ENCODE measurements around the gene NCOA7. TPM values are rescaled to one million over a fixed set of nuclear protein-coding genes. Genes with fewer than 3 reads are reported as not detected.
"Not testable (repeated sequence)": the region's sequence is repeated elsewhere in the genome, so short reads cannot be mapped to it uniquely, and the experiment has no call there.

Gene NCOA7
- polyA plus RNA-seq, 4 donors, result 39.9 to 71.7 (median 49.0) TPM

DNA sequence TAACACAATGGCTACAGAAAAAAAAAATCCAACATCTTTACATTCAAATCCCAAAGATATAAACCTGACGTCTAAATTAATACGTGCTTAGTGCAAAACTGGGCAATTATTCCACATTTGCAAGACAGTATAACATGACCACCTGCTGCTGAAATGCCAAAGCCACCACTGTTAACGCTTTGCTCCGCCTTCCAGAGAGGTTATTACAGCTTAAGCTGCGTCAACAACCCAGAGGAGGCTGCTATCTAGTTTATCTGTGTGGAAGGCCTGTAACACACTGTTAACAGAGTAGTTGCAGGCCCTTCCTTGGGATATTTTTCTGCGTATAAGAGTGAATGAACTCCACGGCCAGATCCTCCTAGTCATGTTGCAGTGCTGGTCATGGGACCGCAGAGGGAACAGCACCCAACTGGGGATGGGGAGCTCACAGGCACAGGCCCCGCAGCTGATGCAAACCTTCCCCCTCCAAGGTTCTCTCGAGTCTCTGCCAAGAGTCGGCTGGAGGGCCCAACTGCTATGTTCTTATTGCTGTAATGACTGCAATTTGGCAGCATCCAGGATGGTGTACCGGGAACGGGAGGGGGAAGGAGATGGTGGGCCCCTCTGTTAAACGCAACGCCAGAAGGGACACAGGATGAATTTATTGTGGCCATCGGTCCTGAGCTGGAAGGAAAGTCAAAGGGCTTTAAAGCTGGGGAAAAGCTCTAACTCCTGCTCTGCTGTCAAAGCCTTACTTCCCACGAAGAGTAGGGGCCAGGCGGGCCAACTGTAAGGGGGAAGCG lies 993 bp upstream of the NCOA7 start:
- DNase-seq (ENCODE audit: low read depth in 4 of 4, low spot score in 3 of 4), result peak; percentile 31 to 38 (median 34)

DNA sequence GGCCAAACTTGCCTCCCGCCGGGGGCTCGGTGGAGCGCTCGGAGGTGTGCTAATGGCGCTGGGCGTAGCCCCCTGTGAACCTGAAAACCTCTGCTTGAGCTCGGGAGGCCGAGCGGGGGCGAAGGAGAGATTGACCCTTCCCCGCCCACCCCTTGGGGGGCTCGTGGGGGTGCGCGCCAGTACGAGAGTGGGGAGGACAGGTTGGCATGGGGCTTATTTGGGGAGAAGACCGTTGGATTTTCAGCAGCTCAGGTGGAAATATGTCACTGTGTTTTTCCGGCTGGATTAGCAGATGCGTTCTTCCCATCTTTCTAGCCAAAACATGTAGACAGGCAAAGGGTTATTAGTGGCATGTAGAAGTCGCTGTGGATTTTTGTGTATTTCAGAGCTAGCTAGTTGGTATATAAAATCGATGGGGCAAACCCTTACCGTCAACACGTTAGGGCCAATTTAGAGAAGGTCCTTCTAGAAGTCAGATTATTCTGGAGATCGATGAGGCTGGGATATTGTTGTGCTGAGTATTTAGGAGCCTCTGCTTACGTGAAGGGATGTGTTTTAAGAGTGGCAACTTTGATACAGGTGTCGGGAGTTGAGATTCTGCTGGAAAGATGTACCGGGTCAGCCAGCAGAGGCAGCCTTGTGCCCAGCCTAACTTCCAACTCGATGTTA lies 525 bp downstream of the NCOA7 start:
- peak in 2 of 4 donors; percentile 29 to 49 for DNase-seq (ENCODE audit: low read depth in 4 of 4, low spot score in 3 of 4)

DNA sequence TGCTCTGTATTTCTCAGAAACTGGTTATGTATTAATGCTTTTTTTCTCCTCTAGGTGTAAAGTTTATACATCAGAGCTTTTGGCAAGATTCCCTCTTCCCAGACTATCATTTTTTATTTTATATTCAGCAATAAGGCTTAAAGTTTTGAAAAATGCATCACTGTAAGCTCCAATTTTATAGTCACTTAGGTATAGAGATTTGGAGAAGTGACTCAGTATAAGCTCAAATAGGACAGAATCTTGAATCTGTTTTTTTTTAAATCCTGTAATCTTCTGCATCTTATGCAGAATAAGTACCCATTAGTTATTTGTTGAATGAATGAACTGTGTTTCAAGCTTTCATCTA lies 1.0 kb downstream of the NCOA7 start:
- no peak for DNase-seq (ENCODE audit: low read depth in 4 of 4, low spot score in 3 of 4)

DNA sequence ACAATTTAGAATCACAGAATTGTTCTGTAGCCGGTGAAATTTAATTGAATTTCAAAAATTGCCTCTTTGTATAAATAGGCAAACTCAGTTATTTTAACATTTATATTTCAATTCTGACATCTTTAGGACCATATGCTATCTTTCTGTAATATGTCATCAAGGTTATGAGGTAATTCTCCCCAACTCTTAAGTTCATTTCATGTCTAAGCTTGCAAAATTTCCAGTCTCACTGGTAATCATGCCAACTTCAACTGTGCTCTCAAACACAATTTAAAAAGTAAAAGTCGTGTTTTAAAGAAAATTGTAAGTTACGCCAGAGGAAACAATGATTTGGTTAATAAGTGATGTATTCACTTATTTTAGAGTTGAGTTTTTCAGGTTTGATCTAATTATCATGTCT lies 1.4 kb downstream of the NCOA7 start:
- DNase-seq (ENCODE audit: low read depth in 4 of 4, low spot score in 3 of 4), result no peak

DNA sequence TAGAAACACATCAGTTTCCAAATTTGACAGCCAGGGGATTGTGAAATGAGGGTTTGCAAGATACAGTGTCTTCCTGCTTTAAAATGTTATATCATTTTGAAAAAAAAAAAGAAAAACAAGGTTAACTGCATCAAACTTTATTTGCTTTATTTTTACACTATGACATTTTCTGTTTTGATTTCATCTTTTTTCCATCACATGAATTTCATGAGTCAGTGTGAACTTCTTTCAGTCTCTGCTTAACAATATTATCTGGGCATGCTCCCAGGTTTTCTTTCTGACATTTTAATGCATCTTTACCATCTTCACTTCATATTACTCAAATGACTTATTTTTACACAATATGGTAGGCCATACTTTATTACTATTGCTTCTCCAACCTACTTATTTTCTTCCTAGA lies 1.9 kb downstream of the NCOA7 start:
- DNase-seq (ENCODE audit: low read depth in 4 of 4, low spot score in 3 of 4), result no peak

DNA sequence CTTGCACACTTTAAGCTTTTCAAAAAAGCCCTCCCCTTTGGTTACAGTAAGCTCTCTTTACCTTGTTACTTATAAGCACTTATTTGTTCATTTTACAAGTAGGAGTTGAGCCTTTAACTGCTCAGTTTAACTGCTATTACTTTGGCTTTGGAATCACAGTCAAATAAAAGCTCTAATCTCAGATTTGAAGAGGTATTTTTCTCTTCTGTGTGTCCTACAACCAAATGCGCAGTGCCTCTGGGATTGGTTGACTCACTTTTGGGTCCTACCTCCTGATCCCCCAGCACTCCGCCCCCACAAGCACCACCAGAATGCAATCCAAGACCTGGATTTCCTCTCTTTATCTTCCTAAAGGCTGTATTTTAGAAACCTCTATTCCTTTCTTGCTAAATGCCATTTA lies 2.5 kb downstream of the NCOA7 start:
- no peak for DNase-seq (ENCODE audit: low read depth in 4 of 4, low spot score in 3 of 4)

DNA sequence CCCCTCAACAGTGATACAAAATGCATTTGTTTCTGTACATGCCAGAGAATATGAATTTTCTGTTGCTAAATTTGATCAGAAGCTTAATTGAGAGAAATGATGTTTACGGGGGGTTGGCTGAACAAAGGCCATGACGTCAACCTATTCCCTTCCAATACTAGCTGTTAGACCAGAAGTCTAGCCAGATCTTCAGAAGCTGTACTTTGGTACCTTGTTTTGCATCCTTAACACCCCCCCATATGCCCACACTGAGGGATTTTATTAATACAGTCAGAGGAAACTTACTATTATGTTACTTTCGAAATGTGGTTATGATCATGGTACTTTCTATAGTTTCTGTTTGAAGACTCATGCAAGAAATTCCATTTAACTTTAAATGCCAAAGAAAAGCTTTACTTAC lies 3.1 kb downstream of the NCOA7 start:
- DNase-seq (ENCODE audit: low read depth in 4 of 4, low spot score in 3 of 4), result no peak

DNA sequence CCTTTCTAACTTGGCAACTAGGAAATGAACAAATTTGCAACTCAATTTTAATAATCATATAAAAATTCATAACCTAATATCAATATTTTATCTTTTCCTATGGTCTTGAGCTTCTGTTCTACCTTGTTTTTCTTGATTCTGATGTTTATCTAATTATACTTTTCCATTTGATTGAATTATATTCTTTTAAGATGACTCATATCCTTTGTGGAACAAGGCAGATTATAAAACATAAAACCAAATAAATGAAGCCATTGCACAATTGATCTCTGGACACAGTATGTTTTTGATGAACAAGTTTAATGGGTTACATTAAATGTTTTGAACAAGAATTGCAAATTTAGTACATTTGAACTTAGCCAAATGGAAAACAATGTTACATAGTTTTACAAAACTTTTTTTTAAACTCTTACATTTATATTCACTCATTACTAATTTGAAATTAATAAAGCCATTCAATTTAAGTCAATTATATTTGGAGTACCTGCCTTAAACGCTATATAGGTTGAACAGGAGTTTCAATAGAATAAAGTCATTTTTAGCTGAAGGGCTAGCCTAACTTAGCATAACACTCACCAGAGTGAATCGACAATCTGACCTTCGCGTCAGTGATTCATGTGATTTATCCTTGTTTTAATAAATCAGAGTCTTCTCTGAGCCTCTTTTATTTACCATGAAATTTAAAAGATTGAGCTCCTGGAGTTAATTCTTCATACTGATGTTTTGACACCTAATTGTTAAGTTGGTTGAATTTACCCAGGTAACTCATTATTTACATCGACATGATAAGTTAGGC lies 3.8 kb downstream of the NCOA7 start:
- no peak for DNase-seq (ENCODE audit: low read depth in 4 of 4, low spot score in 3 of 4)

DNA sequence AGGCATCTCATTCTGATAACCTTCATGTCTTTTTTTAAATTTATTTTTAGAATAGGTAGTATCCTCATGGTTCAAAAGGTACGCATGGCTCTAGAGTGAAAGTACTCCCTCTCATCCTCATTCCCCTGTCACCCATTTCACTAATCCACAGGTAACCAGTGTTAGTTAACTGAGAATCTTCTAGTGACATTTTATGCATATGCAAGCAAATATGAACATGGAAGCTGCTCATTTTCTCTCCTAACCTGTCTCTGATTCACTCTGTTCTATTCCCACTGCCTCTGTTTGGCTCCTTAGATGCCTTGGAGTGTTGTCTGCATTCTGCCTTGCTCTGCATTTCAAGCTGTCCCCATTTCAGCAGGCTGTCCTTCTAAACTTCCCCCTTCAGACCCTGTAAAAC lies 4.5 kb downstream of the NCOA7 start:
- DNase-seq (ENCODE audit: low read depth in 4 of 4, low spot score in 3 of 4), result no peak

DNA sequence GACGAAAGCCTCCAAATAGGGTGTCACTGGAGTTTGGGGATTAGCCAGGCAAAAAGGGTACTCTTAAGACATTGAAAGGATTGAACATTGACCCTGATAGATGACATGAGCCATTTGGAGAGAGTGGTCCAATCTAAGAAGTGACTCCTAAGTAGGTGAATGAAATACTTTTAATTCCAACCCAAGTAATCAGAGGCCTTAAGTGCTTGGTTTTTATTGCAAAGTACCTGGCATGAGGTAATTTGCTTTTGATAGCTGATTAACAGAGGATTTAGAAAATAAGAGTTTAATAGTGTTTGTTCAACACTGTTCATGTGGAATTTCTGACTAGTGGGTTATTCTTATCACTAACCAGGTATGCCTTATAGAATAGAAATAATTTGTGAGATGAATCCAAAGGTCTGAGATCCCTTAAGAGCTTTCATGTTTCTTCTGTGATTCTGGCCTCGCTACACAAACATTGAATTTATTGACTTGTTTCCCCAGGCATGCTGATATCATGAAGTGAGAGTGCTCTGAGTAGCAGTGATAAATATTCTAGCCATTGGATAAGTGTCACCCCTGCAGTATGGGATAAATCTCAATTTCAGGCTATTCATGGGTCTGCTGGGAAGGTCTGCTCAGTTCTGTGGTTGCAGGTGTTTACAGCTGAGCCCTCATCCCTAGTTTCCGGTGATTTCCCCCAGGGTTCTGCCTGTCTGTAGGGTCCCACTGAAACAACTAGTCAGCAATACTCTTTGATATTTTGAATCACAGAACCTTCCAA lies 6.5 kb downstream of the NCOA7 start:
- DNase-seq (ENCODE audit: low read depth in 4 of 4, low spot score in 3 of 4), result no peak

DNA sequence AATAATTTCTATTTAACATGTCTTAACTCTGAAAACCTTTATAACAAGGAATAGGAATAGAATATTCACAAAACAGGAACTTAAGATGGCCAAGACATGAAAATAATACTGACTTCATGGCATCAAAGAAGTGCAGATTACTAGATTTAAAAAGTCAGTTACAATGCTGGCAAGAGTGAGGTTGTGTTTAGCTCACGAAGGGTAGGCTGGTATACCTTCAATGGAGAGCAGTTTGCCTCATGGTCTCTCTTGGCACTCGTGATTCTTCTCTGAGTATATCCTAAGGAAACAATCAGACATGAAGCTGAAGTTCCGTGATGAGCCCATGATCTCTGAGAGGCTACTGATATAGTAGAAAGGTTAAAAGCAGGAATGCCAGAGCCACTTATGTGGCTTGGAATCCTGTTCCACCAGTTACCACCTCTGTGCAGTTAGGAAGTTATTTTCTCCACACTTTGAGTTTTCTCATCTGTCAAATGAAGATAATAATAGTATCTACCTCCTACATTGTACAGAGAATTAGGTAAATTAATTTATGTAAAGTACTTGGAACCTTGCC lies 7.2 kb downstream of the NCOA7 start:
- DNase-seq (ENCODE audit: low read depth in 4 of 4, low spot score in 3 of 4), result no peak

DNA sequence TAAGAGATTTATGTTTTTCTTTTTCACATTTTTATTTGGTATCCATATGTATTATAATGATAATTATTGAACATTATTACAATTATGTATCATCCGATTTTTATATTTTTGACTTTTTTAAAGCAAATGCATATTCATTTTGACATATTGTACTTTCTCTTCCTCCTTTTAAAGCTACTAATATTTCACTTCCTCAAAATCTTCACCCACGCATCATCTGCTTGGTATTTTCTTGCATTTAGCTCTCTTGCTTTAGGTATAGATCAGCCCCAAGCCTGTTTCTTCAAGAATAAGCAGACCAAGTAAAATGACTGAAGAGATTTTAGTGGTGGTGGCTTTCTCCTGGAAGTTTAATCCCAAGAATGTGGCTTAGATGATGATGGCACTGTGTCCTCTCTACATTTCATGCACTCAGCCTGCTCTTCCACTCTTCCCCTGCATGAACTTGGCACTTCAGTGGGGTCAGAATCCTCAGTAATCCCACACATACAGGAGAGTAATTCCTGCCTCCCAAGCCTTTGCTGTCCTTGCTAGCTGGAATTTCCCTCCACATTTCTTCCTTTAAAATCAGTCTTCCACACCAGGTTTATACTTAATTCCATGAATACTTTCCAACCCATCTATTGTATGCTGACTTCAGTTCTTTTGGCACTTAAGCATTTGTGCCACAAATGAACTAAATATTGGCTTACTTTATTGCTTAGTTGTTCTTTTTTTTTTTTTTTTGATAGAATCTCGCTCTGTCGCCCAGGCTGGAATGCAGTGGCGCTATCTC lies 8.2 kb downstream of the NCOA7 start:
- DNase-seq (ENCODE audit: low read depth in 4 of 4, low spot score in 3 of 4), result no peak

DNA sequence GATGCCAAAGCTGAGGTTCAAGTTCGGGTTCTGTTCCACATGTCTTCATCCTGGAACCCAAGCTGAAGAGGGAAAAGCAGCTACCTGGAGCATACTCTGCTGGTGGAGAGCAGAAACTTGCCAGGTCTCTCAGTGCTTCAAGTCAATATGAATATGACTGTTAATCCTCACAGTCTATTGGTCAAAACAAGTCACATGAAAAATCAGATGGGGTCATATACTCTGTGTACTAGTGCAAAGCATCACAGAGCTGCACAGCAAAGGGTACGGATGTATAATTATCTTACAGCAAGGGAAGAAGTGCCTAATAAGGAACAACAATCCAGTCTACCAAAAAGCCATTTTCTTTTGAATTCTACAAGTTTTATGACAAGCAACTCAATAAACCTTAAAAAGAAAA lies 11.6 kb downstream of the NCOA7 start:
- DNase-seq (ENCODE audit: low read depth in 4 of 4, low spot score in 3 of 4), result no peak

DNA sequence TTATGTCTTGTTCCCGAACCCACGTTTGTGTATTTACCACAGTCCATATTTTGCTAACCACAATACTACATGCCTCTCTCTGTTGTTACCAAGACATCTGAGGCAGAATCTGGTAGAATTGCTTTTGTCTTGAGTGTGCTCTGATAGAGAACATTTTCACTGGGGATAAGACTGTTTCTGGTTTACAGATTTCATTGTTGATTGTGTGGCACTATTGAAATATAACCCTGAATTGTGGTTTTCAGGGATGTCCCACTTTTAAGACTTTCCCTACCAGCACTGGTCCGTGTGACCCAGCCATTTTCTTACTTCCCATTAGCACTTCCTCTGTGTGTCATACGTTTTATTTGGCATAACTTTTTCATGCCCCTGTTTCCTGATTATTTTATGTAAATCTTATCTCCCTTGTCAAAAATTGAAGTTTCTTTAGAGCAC lies 12.2 kb downstream of the NCOA7 start:
- no peak for DNase-seq (ENCODE audit: low read depth in 4 of 4, low spot score in 3 of 4)

DNA sequence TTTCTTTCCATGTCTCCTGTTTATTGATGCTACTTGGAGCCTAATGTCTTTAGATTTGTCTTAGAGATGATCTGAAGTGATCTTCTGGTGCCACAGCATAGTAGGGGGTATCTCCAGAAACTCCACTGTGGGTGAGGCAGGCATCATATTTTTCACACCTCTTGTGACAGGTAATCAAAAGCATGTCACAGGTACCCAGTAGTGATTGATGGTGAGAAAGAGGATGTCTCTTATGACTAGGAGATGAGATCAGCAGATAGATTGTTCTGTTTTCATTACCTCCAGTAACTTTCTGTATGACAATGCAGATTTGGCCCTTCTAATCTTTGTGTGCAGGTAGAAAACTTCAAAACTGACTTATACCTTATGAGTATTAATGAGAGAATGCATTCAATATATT lies 13.5 kb downstream of the NCOA7 start:
- DNase-seq (ENCODE audit: low read depth in 4 of 4, low spot score in 3 of 4), result no peak

DNA sequence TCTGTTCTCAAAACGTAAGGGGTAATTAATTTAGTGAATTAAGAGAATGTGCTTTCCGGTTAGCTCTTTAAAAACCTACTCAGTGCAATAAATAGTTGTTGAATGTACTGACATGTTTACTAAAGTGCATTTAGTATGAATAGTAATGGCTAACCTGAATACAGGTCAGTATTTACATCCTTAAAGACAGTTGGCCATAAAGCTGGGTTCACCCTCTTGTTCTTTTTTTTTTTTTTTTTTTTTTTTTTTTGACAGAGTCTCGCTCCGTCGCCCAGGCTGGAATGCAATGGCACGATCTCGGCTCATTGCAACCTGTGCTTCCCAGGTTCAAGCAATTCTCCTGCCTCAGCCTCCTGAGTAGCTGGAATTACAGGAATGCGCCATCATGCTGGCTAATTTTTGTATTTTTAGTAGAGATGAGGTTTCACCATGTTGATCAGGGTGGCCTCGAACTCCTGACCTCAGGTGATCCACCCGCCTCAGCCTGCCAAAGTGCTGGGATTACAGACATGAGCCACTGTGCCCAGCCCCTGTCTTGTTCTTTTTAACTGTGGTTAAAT lies 14.2 kb downstream of the NCOA7 start:
- not testable (repeated sequence) for DNase-seq (ENCODE audit: low read depth in 4 of 4, low spot score in 3 of 4)

DNA sequence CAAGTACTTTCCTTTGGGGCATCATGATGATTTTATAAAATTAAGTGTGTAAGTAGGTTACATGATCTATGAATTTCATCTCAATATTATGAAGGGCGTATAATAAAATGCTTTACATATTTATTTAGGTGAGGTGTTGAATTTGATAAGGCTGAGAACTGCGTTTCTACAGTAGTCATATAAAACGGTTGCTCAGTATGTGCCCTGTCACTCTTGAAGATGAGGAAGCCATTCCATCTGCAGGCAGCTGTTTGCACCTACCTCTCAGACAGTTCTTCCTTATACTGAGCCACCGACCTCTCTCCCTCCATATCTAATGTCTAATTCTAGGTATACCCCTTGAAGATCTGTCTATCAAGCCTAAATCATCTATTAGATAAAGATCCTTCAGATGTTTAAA lies 16.1 kb downstream of the NCOA7 start:
- DNase-seq (ENCODE audit: low read depth in 4 of 4, low spot score in 3 of 4), result no peak

DNA sequence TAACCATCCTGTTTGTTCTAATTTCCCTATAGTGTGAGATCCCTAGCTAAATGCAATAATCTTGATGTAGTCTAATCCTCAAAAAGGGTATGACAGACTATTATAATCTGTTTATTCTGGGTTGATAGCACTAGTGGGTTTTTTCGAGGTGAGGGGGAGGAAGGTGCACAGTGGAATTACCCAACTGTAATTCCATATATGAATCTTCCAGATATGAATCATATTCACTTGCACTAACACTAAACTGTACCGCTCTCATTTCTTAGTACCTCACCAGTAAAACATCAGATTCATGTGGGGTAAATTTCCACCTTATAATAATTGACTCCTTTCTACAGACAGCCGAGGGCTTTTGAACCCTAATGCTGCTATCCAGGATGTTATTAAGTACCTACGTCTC lies 16.5 kb downstream of the NCOA7 start:
- no peak for DNase-seq (ENCODE audit: low read depth in 4 of 4, low spot score in 3 of 4)

DNA sequence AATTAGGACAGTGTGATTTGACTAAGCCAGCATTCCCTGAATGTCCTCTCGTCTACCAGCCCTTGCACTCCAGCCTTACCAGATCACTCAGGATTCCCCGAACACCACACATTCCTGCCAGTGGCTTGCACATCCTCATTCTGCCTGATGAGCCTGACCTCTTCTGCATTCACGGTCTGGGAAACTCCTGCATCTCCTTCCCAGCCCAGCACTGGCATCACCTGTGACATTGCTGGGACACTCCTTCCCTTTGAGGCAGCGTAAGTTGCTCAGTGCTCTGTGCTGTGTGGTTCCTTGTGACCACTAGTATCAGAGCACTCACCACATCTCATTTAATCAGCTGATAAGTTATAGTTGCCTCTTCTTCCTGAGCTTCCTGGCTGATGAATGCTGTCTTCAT lies 17.3 kb downstream of the NCOA7 start:
- no peak for DNase-seq (ENCODE audit: low read depth in 4 of 4, low spot score in 3 of 4)

DNA sequence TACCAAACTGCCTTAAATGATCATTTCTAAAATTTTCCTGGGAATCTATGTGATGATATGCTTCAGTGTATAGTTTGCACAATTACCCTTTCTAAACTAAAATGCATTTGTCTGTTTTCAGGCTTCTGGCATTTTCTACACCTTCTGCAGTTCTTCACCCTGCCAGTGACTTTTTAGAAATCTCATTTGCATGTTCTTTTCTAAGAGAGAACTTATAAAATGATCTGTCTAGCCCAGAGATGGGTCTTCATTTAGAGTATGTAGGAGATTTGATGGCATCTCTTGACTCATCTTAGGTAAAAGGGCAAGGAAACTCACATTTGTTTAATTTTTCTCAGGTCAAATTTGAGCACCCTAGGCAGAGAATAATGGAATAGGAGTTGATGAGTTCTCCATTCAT lies 17.8 kb downstream of the NCOA7 start:
- DNase-seq (ENCODE audit: low read depth in 4 of 4, low spot score in 3 of 4), result no peak
